H4 (cell line): Measurements from ENCODE around the gene ERCC1. TPM values are rescaled to one million over a fixed set of nuclear protein-coding genes. Genes with fewer than 3 reads are reported as not detected.
"Not testable (repeated sequence)": the region's sequence is repeated elsewhere in the genome, so short reads cannot be mapped to it uniquely, and the experiment has no call there.

Source experiments
- DNase-seq: peaks from one replicate; pipeline ENCODE4 v3.0.0-alpha.2; 2015; ENCODE audit warnings: low spot score
- total RNA-seq: library from RNA; depleted of rRNA; stranded (reverse); fragments of >200 nt; shearing (Covaris generic); gene quantifications from 2 replicates; pipeline ENCODE4 v1.2.3, GENCODE V29; 2014

The ERCC1 gene
- total RNA-seq, 1 experiment from 2014 or later = 49.3 TPM

- peak; percentile 94 for DNase-seq
Observed at GRCh38 chr19:45455707-45456499, 32.2 kb upstream of the ERCC1 start.

- DNase-seq = no peak
Observed at GRCh38 chr19:45451850-45452387, 28.2 kb upstream of the ERCC1 start.

GRCh38 chr19:45451131-45451849, 27.6 kb upstream of the ERCC1 start:
- no peak for DNase-seq

GRCh38 chr19:45450012-45450333, 26.3 kb upstream of the ERCC1 start:
- no peak for DNase-seq

GRCh38 chr19:45448887-45449299, 25.2 kb upstream of the ERCC1 start:
- peak; percentile 39 for DNase-seq

GRCh38 chr19:45448425-45448756, 24.7 kb upstream of the ERCC1 start:
- no peak for DNase-seq

GRCh38 chr19:45446944-45447343, 23.2 kb upstream of the ERCC1 start:
- DNase-seq = no peak

GRCh38 chr19:45446295-45446694, 22.6 kb upstream of the ERCC1 start:
- DNase-seq = no peak

GRCh38 chr19:45445139-45445538, 21.4 kb upstream of the ERCC1 start:
- no peak for DNase-seq

GRCh38 chr19:45444318-45445041, 20.8 kb upstream of the ERCC1 start:
- no peak for DNase-seq

GRCh38 chr19:45443462-45444317, 20.0 kb upstream of the ERCC1 start:
- peak; percentile 82 for DNase-seq

- DNase-seq = no peak
Observed at GRCh38 chr19:45442778-45443461, 19.2 kb upstream of the ERCC1 start.

- no peak for DNase-seq
Observed at GRCh38 chr19:45442408-45442777, 18.7 kb upstream of the ERCC1 start.

GRCh38 chr19:45440873-45441654, 17.3 kb upstream of the ERCC1 start:
- peak; percentile 17 for DNase-seq

- DNase-seq = no peak
Observed at GRCh38 chr19:45440259-45440638, 16.5 kb upstream of the ERCC1 start.

GRCh38 chr19:45439569-45440258, 16.0 kb upstream of the ERCC1 start:
- DNase-seq = peak; percentile 44

- no peak for DNase-seq
Observed at GRCh38 chr19:45439190-45439568, 15.5 kb upstream of the ERCC1 start.

- DNase-seq = no peak
Observed at GRCh38 chr19:45437328-45437727, 13.6 kb upstream of the ERCC1 start.

GRCh38 chr19:45432543-45432942, 8.8 kb upstream of the ERCC1 start:
- not testable (repeated sequence) for DNase-seq

- DNase-seq = not testable (repeated sequence)
Observed at GRCh38 chr19:45431008-45431407, 7.3 kb upstream of the ERCC1 start.
